Endothelial cell of umbilical vein (primary cell): ENCODE results near the gene CAMTA1.

ENCODE experiments used
- CTCF ChIP-seq, 2 donors: IDR thresholded peaks; 1 replicate in 1 of 2; 2 replicates in 1 of 2; pipeline ENCODE4 v1.5.1; 2011; ENCODE audit warnings: low read length in 2 of 2, mild to moderate bottlenecking in 2 of 2, moderate library complexity in 2 of 2, control low read depth in 1 of 2, inconsistent platforms in 1 of 2, low read depth in 1 of 2; ENCODE audit not compliant: insufficient read depth in 1 of 2; ENCODE audit errors: extremely low read depth in 1 of 2
- FOS ChIP-seq: IDR thresholded peaks from 2 replicates; pipeline ENCODE4 v1.6.1; 2011; ENCODE audit warnings: mild to moderate bottlenecking, low read length, moderate library complexity, borderline replicate concordance; ENCODE audit not compliant: insufficient read depth
- POLR2A ChIP-seq: IDR thresholded peaks from 2 replicates; pipeline ENCODE4 v1.6.1; 2012; ENCODE audit warnings: low read depth, mild to moderate bottlenecking, control low read depth, low read length

DNA sequence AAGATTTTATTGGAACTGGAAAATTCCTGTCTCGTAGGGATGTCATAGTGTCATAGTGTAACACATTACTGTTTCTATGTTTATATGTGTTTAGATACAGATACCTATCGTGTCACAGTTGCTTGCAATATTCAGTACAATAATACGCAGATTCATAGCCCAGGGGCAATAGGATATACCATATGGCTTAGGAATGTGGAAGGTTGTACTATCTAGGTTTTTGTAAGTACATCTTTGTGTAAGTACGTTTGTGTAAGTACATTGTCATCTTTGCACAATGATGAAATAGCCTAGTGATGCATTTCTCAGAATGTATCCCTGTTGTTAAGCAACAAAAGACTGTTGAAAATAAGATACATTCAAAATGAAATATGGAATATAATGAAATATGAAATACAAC lies 68.9 kb downstream of the CAMTA1 start:
- TF ChIP-seq CTCF (IDR thresholded peaks at IDR 0.05; ENCODE audit: extremely low read depth in 1 of 2, insufficient read depth in 1 of 2, low read depth in 1 of 2, low read length in 2 of 2) (no peak), FOS (no peak), POLR2A (no peak)
